ENCODE data around the gene VDAC1.
A peak's percentile ranks its signal among the peaks of the same experiment; 100 is the strongest.
"Not testable (repeated sequence)": the region's sequence is repeated elsewhere in the genome, so short reads cannot be mapped to it uniquely, and the experiment has no call there.

VDAC1 gene

GRCh38 chr5:134004626-134005416 lies at the start of gene VDAC1:
VDAC1 (minus strand) TSS chr5:134004975; CDS start chr5:133993012, 11,963 bp downstream.
- peak; percentile 85 to 87 for DNase-seq

- peak in 1 of 2 donors; percentile 25 for DNase-seq
Measured at GRCh38 chr5:134053840-134054338, 49.1 kb upstream of the VDAC1 start.

DNA sequence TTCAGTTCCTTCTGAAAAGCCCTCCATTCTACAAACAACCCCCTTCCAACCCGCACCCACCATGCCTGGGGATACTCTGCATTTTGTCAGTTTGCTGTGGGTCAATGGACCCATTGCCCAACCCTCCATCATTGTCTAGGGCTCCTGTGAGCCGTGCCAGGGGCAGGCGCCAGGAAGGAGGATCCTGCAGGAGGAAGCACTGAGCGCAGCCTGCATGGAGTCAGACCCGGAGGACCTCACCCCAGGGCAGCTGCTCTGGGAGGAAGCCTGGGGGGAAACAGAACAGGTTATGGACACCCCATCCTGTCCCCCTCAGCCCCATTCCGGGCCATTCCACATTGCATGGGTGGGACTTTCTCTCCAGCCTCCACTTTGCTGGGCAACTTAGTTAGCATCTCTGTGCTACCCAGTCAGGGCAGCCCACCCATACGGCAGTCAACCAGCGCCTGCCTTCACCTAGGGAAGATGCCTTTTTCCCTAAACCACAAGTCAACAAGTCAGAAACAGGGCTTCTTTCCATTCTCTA lies 48.6 kb upstream of the VDAC1 start:
- no peak for DNase-seq

GRCh38 chr5:134051305-134051704 lies 46.5 kb upstream of the VDAC1 start:
- DNase-seq = no peak

- DNase-seq = no peak
Measured at GRCh38 chr5:134048864-134049263, 44.1 kb upstream of the VDAC1 start.

GRCh38 chr5:134047687-134048056 lies 42.9 kb upstream of the VDAC1 start:
- DNase-seq = no peak

- DNase-seq = no peak
Measured at GRCh38 chr5:134046801-134047686, 42.3 kb upstream of the VDAC1 start.

DNA sequence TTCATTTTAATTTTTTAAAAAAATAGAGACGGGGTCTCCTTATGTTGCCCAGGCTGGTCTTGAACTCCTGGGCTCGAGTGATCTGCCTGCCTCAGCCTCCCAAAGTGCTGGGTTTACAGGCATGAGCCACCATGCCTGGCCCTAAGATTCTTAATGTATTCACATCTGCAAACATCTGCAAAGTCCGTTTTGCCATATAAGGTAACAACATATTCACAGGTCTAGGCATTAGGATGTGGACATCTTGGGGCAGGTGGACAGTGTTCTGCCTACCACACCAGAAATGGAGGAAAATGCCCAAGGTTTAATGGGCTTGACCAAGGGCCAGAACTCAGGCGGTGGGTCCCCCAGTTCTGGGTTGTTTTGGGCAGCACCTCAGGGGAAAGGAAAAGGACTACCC lies 41.6 kb upstream of the VDAC1 start:
- no peak for DNase-seq

- DNase-seq = no peak
Measured at GRCh38 chr5:134043793-134044792, 39.3 kb upstream of the VDAC1 start.

DNA sequence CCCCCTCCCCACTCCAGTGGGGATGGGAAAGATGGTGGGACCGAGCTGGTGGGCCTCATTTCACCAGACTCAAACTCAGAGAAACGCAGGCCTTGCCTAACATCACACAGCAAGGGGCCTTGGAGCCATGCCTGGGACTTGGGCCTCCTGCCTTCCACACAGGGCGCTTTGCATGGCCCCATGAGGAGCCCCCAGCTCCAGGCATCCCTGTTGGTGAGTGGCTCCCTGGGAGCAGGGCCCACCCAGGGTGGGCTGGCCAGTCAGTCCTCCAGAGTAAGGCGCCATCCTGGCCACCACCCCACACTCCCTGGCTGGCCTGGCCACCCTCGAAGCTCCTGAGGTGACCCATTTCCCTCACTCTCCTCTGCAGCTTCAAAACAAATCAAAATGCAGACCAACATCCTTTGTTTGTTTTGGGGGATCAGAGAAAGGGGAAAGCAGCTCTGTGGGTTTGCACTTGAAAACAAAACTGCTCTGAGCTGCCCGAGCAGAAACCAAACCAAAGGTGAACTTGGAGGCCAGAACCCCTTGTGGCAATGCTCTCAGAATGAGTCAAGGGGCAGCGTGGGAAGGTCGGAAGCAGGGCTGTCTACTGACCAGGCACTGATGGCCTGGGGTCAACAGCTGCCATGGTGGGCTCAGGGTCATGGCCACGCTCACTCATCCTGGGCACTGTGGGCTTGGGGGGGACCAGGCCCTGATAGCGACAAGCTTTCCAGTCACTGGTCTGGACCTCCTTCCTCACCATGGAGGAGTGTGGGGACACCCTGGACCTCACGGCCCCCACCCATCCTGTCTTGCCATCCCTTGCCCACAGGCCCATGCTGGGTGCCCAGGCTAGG lies 37.0 kb upstream of the VDAC1 start:
- no peak for DNase-seq

DNA sequence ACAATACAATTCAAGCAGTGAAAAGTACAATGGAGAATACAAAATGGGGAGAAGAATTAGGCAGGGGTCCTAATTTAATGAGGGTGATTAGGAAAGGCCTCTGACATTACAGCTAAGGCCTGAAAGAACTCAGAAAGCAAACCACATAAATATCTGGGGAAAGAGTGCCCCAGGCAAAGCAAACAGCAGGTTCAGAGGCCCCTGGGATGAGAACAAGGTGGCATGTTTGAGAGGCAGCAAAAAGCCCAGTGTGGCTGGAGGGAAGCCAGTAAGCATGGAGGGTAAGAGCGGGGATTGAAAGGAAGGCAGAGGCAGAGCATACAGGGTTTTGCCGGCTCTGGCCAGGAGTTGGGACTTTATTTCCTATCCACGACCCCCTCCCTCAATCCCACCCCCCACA lies 33.4 kb upstream of the VDAC1 start:
- DNase-seq = no peak

DNA sequence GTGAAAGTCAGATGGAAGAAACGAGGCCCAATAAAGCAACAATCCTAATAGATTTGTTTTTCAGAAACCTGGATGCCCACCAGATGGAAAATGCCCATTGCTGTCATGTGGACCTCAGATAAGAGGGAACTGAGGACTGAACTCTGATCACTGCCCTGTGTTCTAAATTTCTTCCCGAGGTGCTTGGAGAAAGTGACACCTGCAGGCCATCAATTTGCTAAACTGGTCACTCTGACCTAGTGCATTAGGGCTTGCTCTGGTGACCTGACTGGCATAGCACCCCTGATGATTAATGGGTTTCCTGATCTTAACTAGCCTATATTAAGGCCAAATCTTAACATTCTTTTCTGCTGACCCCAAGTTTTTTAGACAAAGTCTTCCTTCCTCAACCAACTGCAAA lies 32.4 kb upstream of the VDAC1 start:
- no peak for DNase-seq

DNA sequence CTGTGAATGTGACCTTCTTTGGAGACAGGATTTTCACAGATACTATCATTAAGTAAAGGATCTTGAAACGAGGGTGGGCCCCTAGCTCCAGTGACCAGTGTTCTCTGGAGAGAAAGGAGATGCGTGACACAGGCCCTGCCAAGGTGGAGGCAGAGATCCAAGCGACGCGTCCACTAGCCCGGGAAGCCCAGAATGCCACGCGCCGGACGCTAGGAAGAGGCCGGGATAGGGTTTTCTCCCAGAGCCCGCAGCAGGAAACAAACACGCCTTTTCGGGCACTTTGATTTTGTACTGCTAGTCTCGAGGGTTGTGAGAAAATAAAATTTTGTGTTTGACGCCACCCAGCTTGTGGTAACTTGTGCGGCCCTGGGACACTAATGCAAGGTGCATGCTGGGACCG lies 29.6 kb upstream of the VDAC1 start:
- DNase-seq = no peak

GRCh38 chr5:134030303-134030964 lies 25.7 kb upstream of the VDAC1 start:
- DNase-seq = not testable (repeated sequence)

DNA sequence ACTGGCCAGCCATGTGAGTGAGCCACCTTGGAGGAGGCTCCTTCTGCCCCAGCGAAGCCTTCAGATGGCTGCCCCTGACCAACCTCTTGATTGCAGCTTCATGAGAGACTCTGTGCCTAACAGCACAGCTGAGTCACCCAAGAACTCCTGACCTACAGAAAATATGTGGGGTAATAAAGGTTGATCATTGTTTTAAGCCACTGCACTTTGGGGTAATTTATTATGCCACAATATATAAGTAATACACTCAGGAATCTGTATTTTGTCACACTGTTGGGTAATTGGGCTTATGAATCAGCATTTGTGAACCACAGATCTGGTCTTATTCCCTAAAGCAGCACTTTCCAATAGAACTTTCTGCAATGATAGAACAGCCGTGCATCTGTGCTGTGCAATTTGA lies 24.4 kb upstream of the VDAC1 start:
- no peak for DNase-seq

DNA sequence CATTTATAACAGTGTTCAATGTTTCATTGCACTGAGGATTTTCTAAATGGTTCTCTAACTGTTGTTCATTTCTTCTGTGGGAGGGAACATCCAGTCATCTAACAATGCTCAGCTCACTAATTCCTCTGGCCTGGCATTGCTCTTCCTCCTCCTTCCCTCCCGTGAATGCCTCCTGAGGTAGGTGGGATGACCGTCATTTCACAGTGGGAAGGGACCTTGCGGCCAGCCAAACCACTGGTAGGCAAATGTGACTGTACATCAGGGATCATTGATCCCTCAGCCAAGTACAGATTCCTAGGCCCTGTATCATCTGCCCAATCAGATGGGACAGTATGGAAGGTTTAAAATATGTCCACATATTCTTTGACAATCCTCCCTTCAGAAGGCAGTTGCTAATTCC lies 23.7 kb upstream of the VDAC1 start:
- DNase-seq = no peak

DNA sequence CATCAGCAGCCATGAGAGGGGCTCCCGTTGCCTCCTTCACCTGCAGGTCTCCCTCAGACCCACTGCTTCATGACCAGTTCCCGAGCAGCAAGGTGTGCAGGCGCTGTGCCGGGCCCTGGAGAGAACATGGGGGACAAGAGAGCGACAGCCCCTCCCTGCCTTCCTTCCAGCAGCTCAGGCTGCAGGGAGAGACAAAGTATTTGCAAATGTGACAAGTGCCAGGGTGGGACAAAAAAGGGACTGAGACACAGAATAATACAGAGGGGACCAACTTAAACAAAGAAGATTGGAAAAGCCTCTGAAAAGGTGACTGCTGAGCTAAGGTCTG lies 22.5 kb upstream of the VDAC1 start:
- DNase-seq = no peak

GRCh38 chr5:134026521-134027287 lies 21.9 kb upstream of the VDAC1 start:
- peak; percentile 40 to 59 for DNase-seq

GRCh38 chr5:134025786-134026185 lies 21.0 kb upstream of the VDAC1 start:
- no peak for DNase-seq

- DNase-seq = no peak
Measured at GRCh38 chr5:134024811-134025210, 20.0 kb upstream of the VDAC1 start.
